Effector memory CD8-positive, alpha-beta T cell (primary cell): Measurements from ENCODE around the gene TAF9.
"Not testable (repeated sequence)": the region's sequence is repeated elsewhere in the genome, so short reads cannot be mapped to it uniquely, and the experiment has no call there.

Source experiments
- ATAC-seq: fragments of 150-1000 bp; cut with Tn5 transposase; replicated peaks from 2 replicates; pipeline ENCODE4 v1.10.0; 2021; ENCODE audit warnings: mild to moderate bottlenecking, moderate library complexity
- DNase-seq, 3 experiments: peaks; one replicate each; pipeline ENCODE4 v3.0.0; 2021
- H3K27ac Mint-ChIP-seq, 2 donors: one replicate each; pipeline ENCODE4 v1.8.0; 2022; ENCODE audit warnings: mild to moderate bottlenecking in 2 of 2, mixed read lengths in 2 of 2, moderate library complexity in 2 of 2
- H3K27me3 Mint-ChIP-seq, 2 donors: one replicate each; pipeline ENCODE4 v1.8.0; 2022; ENCODE audit warnings: mixed read lengths in 2 of 2
- H3K36me3 Mint-ChIP-seq: one replicate; pipeline ENCODE4 v1.8.0; 2022; ENCODE audit warnings: mild to moderate bottlenecking, moderate library complexity, mixed read lengths; ENCODE audit not compliant: insufficient read depth
- H3K4me1 Mint-ChIP-seq, 2 donors: one replicate each; pipeline ENCODE4 v1.8.0; 2022; ENCODE audit warnings: low read depth in 2 of 2, mixed read lengths in 2 of 2
- H3K4me3 Mint-ChIP-seq, 2 donors: one replicate each; pipeline ENCODE4 v1.8.0; 2022; ENCODE audit warnings: mild to moderate bottlenecking in 2 of 2, mixed read lengths in 2 of 2, moderate library complexity in 2 of 2
- H3K9me3 Mint-ChIP-seq, 2 donors: one replicate each; pipeline ENCODE4 v1.8.0; 2022; ENCODE audit warnings: mixed read lengths in 2 of 2
- total RNA-seq, 9 experiments: gene quantifications; one replicate each; lab custom pipeline; 2026; lab: John Stamatoyannopoulos, UW

TAF9 gene
- total RNA-seq: 36.1 to 101 (median 63.8) reads per million in 9 experiments

GRCh38 chr5:69369340-69370121, at the start of gene TAF9, which contains the start of the genes AK6 and RAD17:
TSS of gene TAF9 (minus strand) at chr5:69369520. CDS start at chr5:69365737, 3,783 bp downstream.
TSS of gene AK6 (minus strand) at chr5:69369520. CDS start at chr5:69369490, 30 bp downstream.
TSS of gene RAD17 (plus strand) at chr5:69369818. CDS start at chr5:69372209, 2,391 bp downstream.
- H3K9me3 Mint-ChIP-seq: no peaks in the 10 kb centered on the region
- H3K27ac Mint-ChIP-seq: peak within 1 kb of the TSS; percentile 99
- H3K36me3 Mint-ChIP-seq: peaks cover 50% of the 10 kb centered on the region
- ATAC-seq (peak; percentile 89), DNase-seq (peak; percentile 86 to 94 (median 90))
- H3K27me3 Mint-ChIP-seq: no peaks in the 10 kb centered on the region
- H3K4me1 Mint-ChIP-seq: peaks cover 15 to 32% of the 10 kb centered on the region in 2 donors
- H3K4me3 Mint-ChIP-seq: peak within 1 kb of the TSS; percentile 86 to 87

GRCh38 chr5:69418554-69418953, 49.2 kb upstream of the TAF9 start:
- H3K36me3 Mint-ChIP-seq: peaks cover 5% of the 10 kb centered on the region
- H3K9me3 Mint-ChIP-seq: no peaks in the 10 kb centered on the region
- peaks cover 0 to 4% of the 10 kb centered on the region in 2 donors for H3K4me1 Mint-ChIP-seq
- ATAC-seq (no peak), DNase-seq (no peak)
- peaks cover 0 to 4% of the 10 kb centered on the region in 2 donors for H3K27me3 Mint-ChIP-seq
- no peak overlapping the region for H3K27ac Mint-ChIP-seq
- H3K4me3 Mint-ChIP-seq: no peak overlapping the region

- Mint-ChIP-seq H3K27ac (no peak overlapping the region), H3K4me3 (no peak overlapping the region), H3K9me3 (no peaks in the 10 kb centered on the region), H3K36me3 (peaks cover 9% of the 10 kb centered on the region), H3K4me1 (peaks cover 0 to 4% of the 10 kb centered on the region in 2 donors), H3K27me3 (no peaks in the 10 kb centered on the region)
- ATAC-seq (no peak), DNase-seq (no peak)
These were observed 47.4 kb upstream of the TAF9 start for GRCh38 chr5:69416699-69417098.

- Mint-ChIP-seq H3K4me3 (peak overlapping the region; percentile 37 to 61), H3K27me3 (no peaks in the 10 kb centered on the region), H3K36me3 (peaks cover 13% of the 10 kb centered on the region), H3K4me1 (peaks cover 0 to 4% of the 10 kb centered on the region in 2 donors), H3K9me3 (no peaks in the 10 kb centered on the region), H3K27ac (no peak overlapping the region)
- DNase-seq: no peak
- ATAC-seq: no peak
These were observed 46.9 kb upstream of the TAF9 start for GRCh38 chr5:69416180-69416579.

- no peaks in the 10 kb centered on the region for H3K27me3 Mint-ChIP-seq
- H3K36me3 Mint-ChIP-seq: peaks cover 19% of the 10 kb centered on the region
- peak overlapping the region; percentile 37 to 61 for H3K4me3 Mint-ChIP-seq
- H3K9me3 Mint-ChIP-seq: no peaks in the 10 kb centered on the region
- peaks cover 0 to 4% of the 10 kb centered on the region in 2 donors for H3K4me1 Mint-ChIP-seq
- ATAC-seq: no peak
- no peak for DNase-seq
- H3K27ac Mint-ChIP-seq: no peak overlapping the region
These were observed 46.3 kb upstream of the TAF9 start for GRCh38 chr5:69415584-69415958.

GRCh38 chr5:69414885-69415583, 45.7 kb upstream of the TAF9 start, which contains the start of gene MARVELD2:
TSS of gene MARVELD2 (plus strand) at chr5:69415116. CDS start at chr5:69419386, 4,270 bp downstream.
- Mint-ChIP-seq H3K4me1 (peaks cover 0 to 4% of the 10 kb centered on the region in 2 donors), H3K9me3 (no peaks in the 10 kb centered on the region), H3K4me3 (peak within 1 kb of the TSS; percentile 61), H3K36me3 (peaks cover 24% of the 10 kb centered on the region), H3K27me3 (no peaks in the 10 kb centered on the region), H3K27ac (peak within 1 kb of the TSS; percentile 10 to 59)
- peak; percentile 3 to 11 (median 3) for DNase-seq
- peak; percentile 82 for ATAC-seq

- no peaks in the 10 kb centered on the region for H3K4me1 Mint-ChIP-seq
- H3K36me3 Mint-ChIP-seq: peaks cover 48% of the 10 kb centered on the region
- H3K9me3 Mint-ChIP-seq: no peaks in the 10 kb centered on the region
- ATAC-seq (no peak), DNase-seq (no peak)
- no peak overlapping the region for H3K27ac Mint-ChIP-seq
- no peaks in the 10 kb centered on the region for H3K27me3 Mint-ChIP-seq
- H3K4me3 Mint-ChIP-seq: no peak overlapping the region
These were observed 35.5 kb upstream of the TAF9 start for GRCh38 chr5:69404659-69405330.

GRCh38 chr5:69378376-69378775, 9.1 kb upstream of the TAF9 start:
- Mint-ChIP-seq H3K27me3 (no peaks in the 10 kb centered on the region), H3K36me3 (peaks cover 56% of the 10 kb centered on the region), H3K4me1 (no peaks in the 10 kb centered on the region), H3K27ac (no peak overlapping the region), H3K9me3 (no peaks in the 10 kb centered on the region), H3K4me3 (no peak overlapping the region)
- no peak for ATAC-seq
- no peak for DNase-seq

GRCh38 chr5:69374911-69375446, 5.7 kb upstream of the TAF9 start:
- ATAC-seq: no peak
- Mint-ChIP-seq H3K4me1 (peaks cover 2 to 8% of the 10 kb centered on the region in 2 donors), H3K27ac (peak overlapping the region in 1 of 2 donors; percentile 25), H3K4me3 (no peak overlapping the region), H3K27me3 (no peaks in the 10 kb centered on the region), H3K36me3 (peaks cover 35% of the 10 kb centered on the region), H3K9me3 (no peaks in the 10 kb centered on the region)
- DNase-seq: no peak

- Mint-ChIP-seq H3K4me3 (no peak overlapping the region), H3K4me1 (peaks cover 10 to 19% of the 10 kb centered on the region in 2 donors), H3K27ac (no peak overlapping the region), H3K27me3 (no peaks in the 10 kb centered on the region), H3K36me3 (peaks cover 47% of the 10 kb centered on the region), H3K9me3 (no peaks in the 10 kb centered on the region)
- ATAC-seq (no peak), DNase-seq (no peak)
These were observed 3.1 kb upstream of the TAF9 start for GRCh38 chr5:69372394-69372793.

- H3K9me3 Mint-ChIP-seq, DNase-seq, ATAC-seq, H3K27me3 Mint-ChIP-seq: not testable (repeated sequence)
- Mint-ChIP-seq H3K27ac (peak overlapping the region; percentile 99), H3K4me3 (peak overlapping the region; percentile 86 to 87), H3K36me3 (peaks cover 48% of the 10 kb centered on the region), H3K4me1 (peaks cover 10 to 29% of the 10 kb centered on the region in 2 donors)
These were observed 1.0 kb upstream of the TAF9 start for GRCh38 chr5:69370335-69370734.

- DNase-seq (peak in 1 of 3 experiments; percentile 4), ATAC-seq (peak; percentile 13)
- Mint-ChIP-seq H3K9me3 (no peaks in the 10 kb centered on the region), H3K27ac (peak overlapping the region; percentile 99), H3K36me3 (peaks cover 53% of the 10 kb centered on the region), H3K27me3 (no peaks in the 10 kb centered on the region), H3K4me3 (peak overlapping the region; percentile 86 to 87), H3K4me1 (peaks cover 15 to 32% of the 10 kb centered on the region in 2 donors)
These were observed 621 bp downstream of the TAF9 start for GRCh38 chr5:69368458-69369339.
